SK-N-SH treated with all-trans-retinoic acid at 6 μM for 48 hours (cell line): ENCODE data around the gene NUTM1.

Experiments
- ARNTL ChIP-seq: fragments of 450-650 bp; formaldehyde crosslinking; IDR thresholded peaks from 2 replicates; pipeline ENCODE4 v1.5.0; 2020; ENCODE audit warnings: low read depth, mild to moderate bottlenecking, moderate library complexity, borderline replicate concordance
- BACH2 ChIP-seq: fragments of 250-450 bp; sonication (Bioruptor Pico); IDR thresholded peaks from 2 replicates; pipeline ENCODE4 v1.9.0; 2021; ENCODE audit warnings: mild to moderate bottlenecking, borderline replicate concordance
- CREB5 ChIP-seq: fragments of 250-450 bp; sonication (Bioruptor Pico); IDR thresholded peaks from 2 replicates; pipeline ENCODE4 v1.5.1; 2020; ENCODE audit warnings: low read depth, mild to moderate bottlenecking, moderate library complexity
- CSRNP3 ChIP-seq: fragments of 250-450 bp; sonication (Bioruptor Pico); IDR thresholded peaks from 2 replicates; pipeline ENCODE4 v1.5.1; 2021; ENCODE audit warnings: mild to moderate bottlenecking, moderate library complexity
- ISL1 ChIP-seq: fragments of 250-450 bp; sonication (Bioruptor Pico); IDR thresholded peaks from 2 replicates; pipeline ENCODE4 v2.1.2; 2022; ENCODE audit warnings: mild to moderate bottlenecking, moderate library complexity
- OSR1 ChIP-seq: fragments of 250-450 bp; sonication (Bioruptor Pico); IDR thresholded peaks from 2 replicates; pipeline ENCODE4 v1.8.0; 2022; ENCODE audit warnings: moderate library complexity, mild to moderate bottlenecking, inconsistent platforms
- PATZ1 ChIP-seq: fragments of 250-450 bp; sonication (Bioruptor Pico); IDR thresholded peaks from 2 replicates; pipeline ENCODE4 v1.8.0; 2020; ENCODE audit warnings: mild to moderate bottlenecking, moderate library complexity, borderline replicate concordance
- RARB ChIP-seq: fragments of 250-450 bp; sonication (Bioruptor Pico); IDR thresholded peaks from 2 replicates; pipeline ENCODE4 v1.8.0; 2021; ENCODE audit warnings: mild to moderate bottlenecking, moderate library complexity
- TCF4 ChIP-seq: fragments of 250-450 bp; sonication (Bioruptor Pico); IDR thresholded peaks from 2 replicates; pipeline ENCODE4 v1.8.0; 2021; ENCODE audit warnings: mild to moderate bottlenecking, moderate library complexity, borderline replicate concordance
- TOX ChIP-seq: fragments of 250-450 bp; sonication (Bioruptor Pico); IDR thresholded peaks from 2 replicates; pipeline ENCODE4 v1.8.0; 2021; ENCODE audit warnings: mild to moderate bottlenecking, moderate library complexity, borderline replicate concordance
- ZC3H10 ChIP-seq: fragments of 250-450 bp; sonication (Bioruptor Pico); IDR thresholded peaks from 2 replicates; pipeline ENCODE4 v1.5.1; 2021; ENCODE audit warnings: mild to moderate bottlenecking, moderate library complexity
- ZFP3 ChIP-seq: fragments of 250-450 bp; sonication (Bioruptor Pico); IDR thresholded peaks from 2 replicates; pipeline ENCODE4 v1.5.0; 2020; ENCODE audit warnings: mild to moderate bottlenecking, moderate library complexity
- TF ChIP-seq, protein P1 (sequence below): fragments of 250-450 bp; sonication (Bioruptor Pico); IDR thresholded peaks from 2 replicates; pipeline ENCODE4 v1.8.0; 2021; ENCODE audit warnings: low read depth, mild to moderate bottlenecking, moderate library complexity, borderline replicate concordance

DNA sequence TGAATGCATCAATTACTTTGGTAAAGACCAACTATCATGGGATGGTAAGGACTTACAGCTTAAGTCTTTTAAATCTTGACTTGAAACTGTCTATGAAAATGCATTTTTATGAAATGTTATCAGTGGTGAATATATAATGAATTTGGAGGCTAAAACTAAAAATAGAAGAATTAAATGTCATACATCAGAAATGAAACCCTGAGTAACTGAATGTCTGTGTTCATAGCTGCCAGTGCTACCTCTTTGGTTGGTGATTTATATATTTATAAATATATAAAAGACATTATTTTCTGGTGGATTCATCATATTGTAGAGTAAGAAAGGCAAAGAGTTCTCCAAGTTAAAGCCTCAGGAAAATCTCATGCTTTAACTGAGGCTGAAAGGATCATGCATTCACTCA is 17.7 kb upstream of the NUTM1 start:
- no peak for TF ChIP-seq ISL1 (CRISPR knock-in tag)
- TF ChIP-seq, protein P1, sequence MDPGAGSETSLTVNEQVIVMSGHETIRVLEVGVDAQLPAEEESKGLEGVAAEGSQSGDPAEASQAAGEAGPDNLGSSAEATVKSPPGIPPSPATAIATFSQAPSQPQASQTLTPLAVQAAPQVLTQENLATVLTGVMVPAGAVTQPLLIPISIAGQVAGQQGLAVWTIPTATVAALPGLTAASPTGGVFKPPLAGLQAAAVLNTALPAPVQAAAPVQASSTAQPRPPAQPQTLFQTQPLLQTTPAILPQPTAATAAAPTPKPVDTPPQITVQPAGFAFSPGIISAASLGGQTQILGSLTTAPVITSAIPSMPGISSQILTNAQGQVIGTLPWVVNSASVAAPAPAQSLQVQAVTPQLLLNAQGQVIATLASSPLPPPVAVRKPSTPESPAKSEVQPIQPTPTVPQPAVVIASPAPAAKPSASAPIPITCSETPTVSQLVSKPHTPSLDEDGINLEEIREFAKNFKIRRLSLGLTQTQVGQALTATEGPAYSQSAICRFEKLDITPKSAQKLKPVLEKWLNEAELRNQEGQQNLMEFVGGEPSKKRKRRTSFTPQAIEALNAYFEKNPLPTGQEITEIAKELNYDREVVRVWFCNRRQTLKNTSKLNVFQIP (CRISPR knock-in tag): no peak
- TF ChIP-seq TCF4 (CRISPR knock-in tag): no peak
- TF ChIP-seq PATZ1 (CRISPR knock-in tag): no peak
- no peak for TF ChIP-seq ARNTL
- TF ChIP-seq OSR1 (CRISPR knock-in tag): no peak
- no peak for TF ChIP-seq CSRNP3 (CRISPR knock-in tag)
- no peak for TF ChIP-seq ZC3H10 (CRISPR knock-in tag)
- TF ChIP-seq CREB5 (CRISPR knock-in tag): no peak
- no peak for TF ChIP-seq RARB
- no peak for TF ChIP-seq ZFP3 (CRISPR knock-in tag)
- no peak for TF ChIP-seq TOX (CRISPR knock-in tag)
- no peak for TF ChIP-seq BACH2
